HAP-1 (cell line): ENCODE results near the gene LRRC37A.
A peak's percentile ranks its signal among the peaks of the same experiment; 100 is the strongest.
"Not testable (repeated sequence)": the region's sequence is repeated elsewhere in the genome, so short reads cannot be mapped to it uniquely, and the experiment has no call there.

Experiments
- DNase-seq, 2 experiments: peaks; one replicate each; pipeline ENCODE4 v3.0.0-alpha.2; 2016 to 2020; ENCODE audit warnings: low spot score in 2 of 2
- H3K27me3 ChIP-seq: fragments of 250-450 bp; sonication (Bioruptor Pico); 2 replicates; pipeline ENCODE4 v1.5.1; 2020; ENCODE audit warnings: low read depth, mild to moderate bottlenecking, moderate library complexity
- H3K36me3 ChIP-seq: fragments of 250-450 bp; sonication (Bioruptor Pico); replicated peaks from 2 replicates; pipeline ENCODE4 v1.5.1; 2020; ENCODE audit warnings: mild to moderate bottlenecking
- H3K4me1 ChIP-seq: fragments of 250-450 bp; sonication (Bioruptor Pico); 2 replicates; pipeline ENCODE4 v1.5.1; 2020; ENCODE audit warnings: mild to moderate bottlenecking
- H3K4me3 ChIP-seq: fragments of 250-450 bp; sonication (Bioruptor Pico); 2 replicates; pipeline ENCODE4 v1.5.1; 2020; ENCODE audit warnings: mild to moderate bottlenecking, moderate library complexity
- H3K9me3 ChIP-seq: fragments of 250-450 bp; sonication (Bioruptor Pico); 2 replicates; pipeline ENCODE4 v1.5.1; 2020; ENCODE audit warnings: mild to moderate bottlenecking, moderate library complexity
- in situ Hi-C: fragments of 300-500 bp; cut with MboI; formaldehyde crosslinking; loops from 3 replicates; pipeline ENCODE4 v1.14.3; 2020; ENCODE audit warnings: low sequenced_read_pairs, inconsistent platforms, mixed read lengths

The LRRC37A gene

DNA sequence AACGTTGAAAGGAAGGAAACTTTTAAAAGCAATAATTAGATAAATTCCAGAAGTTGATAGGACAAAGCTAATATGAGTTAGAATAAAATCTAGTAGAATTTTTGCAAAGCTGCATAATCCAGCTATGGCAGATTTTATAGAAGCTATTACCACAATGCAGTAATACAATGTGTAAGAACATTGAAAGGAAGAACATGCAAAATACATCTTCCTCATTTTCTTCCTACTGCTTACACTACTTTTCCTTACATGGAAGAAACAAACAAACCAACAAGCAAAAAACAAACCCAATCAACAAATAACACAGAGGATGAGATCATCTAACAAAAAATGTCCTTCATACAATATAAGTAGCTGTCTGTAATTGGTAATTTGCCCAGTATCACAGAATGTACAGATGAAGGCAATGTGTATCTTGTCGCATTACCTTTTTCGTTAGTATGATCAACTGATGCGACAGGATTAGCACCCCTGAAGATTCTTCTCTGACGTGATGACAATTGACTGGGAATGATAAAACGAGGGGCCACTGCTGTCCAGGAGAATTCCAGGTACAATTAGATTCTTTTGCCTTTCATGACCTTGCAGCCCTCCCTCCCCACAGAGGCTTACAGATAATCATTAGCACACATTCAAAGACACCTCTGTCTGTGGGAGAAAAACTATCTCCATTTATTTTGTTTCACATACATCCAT lies 21.2 kb upstream of the LRRC37A start:
- in situ Hi-C loops: loop anchor here (25.0 kb wide), 1 partner anchor 686 kb away; no protein-coding TSS in a partner anchor
- no peak overlapping the region for H3K4me3 ChIP-seq
- no peaks in the 10 kb centered on the region for H3K9me3 ChIP-seq
- H3K27me3 ChIP-seq: no peaks in the 10 kb centered on the region
- DNase-seq: no peak
- no peaks in the 10 kb centered on the region for H3K4me1 ChIP-seq
- no peaks in the 10 kb centered on the region for H3K36me3 ChIP-seq

DNA sequence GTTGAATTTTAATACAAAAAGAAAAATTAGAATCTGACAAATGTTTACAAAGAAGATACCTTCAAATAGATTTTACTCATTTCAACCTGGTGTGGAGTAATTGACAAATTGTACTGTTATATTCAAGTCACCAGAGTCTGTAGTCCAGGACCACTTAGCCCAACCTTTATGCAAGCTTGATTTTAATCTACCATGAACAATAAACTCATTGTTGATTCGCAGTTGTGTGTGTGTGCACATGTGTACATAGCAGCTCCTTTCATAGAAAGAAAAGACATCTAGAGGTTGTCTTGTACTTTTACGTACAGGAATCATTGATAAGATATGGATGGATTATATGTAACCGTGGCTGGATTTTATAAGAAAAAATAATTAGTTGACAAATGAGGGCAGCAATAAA lies 20.7 kb upstream of the LRRC37A start:
- in situ Hi-C loops: loop anchor here (25.0 kb wide), 1 partner anchor 687 kb away; no protein-coding TSS in a partner anchor
- no peaks in the 10 kb centered on the region for H3K9me3 ChIP-seq
- H3K4me1 ChIP-seq: no peaks in the 10 kb centered on the region
- H3K36me3 ChIP-seq: no peaks in the 10 kb centered on the region
- peak in 1 of 2 experiments; percentile 45 for DNase-seq
- H3K27me3 ChIP-seq: no peaks in the 10 kb centered on the region
- H3K4me3 ChIP-seq: no peak overlapping the region

- H3K4me1 ChIP-seq, H3K36me3 ChIP-seq, H3K4me3 ChIP-seq, H3K27me3 ChIP-seq, DNase-seq, in situ Hi-C loops, H3K9me3 ChIP-seq: not testable (repeated sequence)
Measured at GRCh38 chr17:46276728-46277479, 18.0 kb upstream of the LRRC37A start.

DNA sequence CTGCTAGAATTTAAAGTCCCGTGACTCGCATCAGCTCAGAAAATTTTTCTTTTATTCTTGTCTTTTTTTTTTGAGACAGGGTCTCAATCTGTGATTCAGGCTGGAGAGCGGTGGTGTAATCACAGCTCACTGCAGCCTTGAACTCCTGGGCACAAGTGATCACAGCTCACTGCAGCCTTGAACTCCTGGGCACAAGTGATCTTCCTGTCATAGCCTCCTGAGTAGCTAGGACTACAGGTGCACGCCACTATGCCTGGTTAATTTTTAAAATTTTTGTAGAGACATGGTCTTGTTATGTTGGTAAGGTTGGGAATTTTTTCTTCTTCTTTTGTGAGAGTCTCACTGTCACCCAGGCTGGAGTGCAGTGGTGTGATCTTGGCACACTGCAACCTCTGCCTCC lies 13.6 kb upstream of the LRRC37A start:
- DNase-seq, H3K4me3 ChIP-seq, H3K27me3 ChIP-seq, H3K9me3 ChIP-seq, H3K4me1 ChIP-seq, H3K36me3 ChIP-seq, in situ Hi-C loops: not testable (repeated sequence)

DNA sequence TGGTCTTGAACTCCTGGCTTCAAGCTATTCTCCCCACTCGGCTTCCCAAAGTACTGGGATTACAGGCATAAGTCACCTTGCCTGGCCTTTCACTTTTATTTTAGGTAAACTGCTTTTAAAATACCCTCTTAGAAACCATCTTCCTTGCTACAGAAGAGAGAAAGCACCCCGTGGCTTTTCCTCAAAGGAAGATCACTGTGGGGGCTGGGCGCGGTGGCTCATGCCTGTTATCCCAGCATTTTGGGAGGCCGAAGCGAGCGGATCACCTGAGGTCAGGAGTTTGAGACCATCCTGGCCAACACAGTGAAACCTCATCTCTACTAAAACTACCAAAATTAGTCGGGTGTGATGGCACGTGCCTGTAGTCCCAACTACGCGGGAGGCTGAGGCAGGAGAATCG lies 12.3 kb upstream of the LRRC37A start:
- H3K27me3 ChIP-seq, H3K4me1 ChIP-seq, H3K9me3 ChIP-seq, H3K4me3 ChIP-seq, in situ Hi-C loops, H3K36me3 ChIP-seq, DNase-seq: not testable (repeated sequence)

GRCh38 chr17:46284467-46284866 lies 10.5 kb upstream of the LRRC37A start:
- H3K36me3 ChIP-seq, H3K9me3 ChIP-seq, H3K4me1 ChIP-seq, H3K27me3 ChIP-seq, in situ Hi-C loops, H3K4me3 ChIP-seq, DNase-seq: not testable (repeated sequence)

DNA sequence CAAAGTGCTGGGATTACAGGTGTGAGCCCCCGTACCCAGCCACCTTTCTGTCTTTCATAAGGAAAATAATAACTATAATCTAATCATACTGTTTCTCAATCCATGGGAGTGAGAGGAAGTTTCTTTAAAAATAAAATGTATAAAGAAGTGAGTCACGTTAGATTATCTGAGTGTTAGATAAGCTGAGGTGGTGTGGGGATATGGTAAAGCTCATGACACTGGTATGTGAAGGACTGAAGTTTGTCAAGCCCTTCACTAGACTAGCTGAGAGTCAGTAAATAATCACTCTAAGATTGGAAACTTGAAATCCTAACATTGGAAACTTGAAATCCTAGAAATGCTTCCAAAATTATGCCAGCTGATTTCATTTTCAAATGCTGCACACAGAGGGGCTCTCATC lies 9.4 kb upstream of the LRRC37A start:
- DNase-seq, in situ Hi-C loops, H3K4me1 ChIP-seq, H3K4me3 ChIP-seq, H3K27me3 ChIP-seq, H3K9me3 ChIP-seq, H3K36me3 ChIP-seq: not testable (repeated sequence)

GRCh38 chr17:46286764-46287221 lies 8.1 kb upstream of the LRRC37A start:
- H3K36me3 ChIP-seq, H3K4me3 ChIP-seq, H3K4me1 ChIP-seq, in situ Hi-C loops, H3K27me3 ChIP-seq, H3K9me3 ChIP-seq: not testable (repeated sequence)
- peak; percentile 66 to 75 for DNase-seq

GRCh38 chr17:46287587-46287986 lies 7.3 kb upstream of the LRRC37A start:
- H3K9me3 ChIP-seq, H3K4me1 ChIP-seq, DNase-seq, H3K36me3 ChIP-seq, H3K4me3 ChIP-seq, in situ Hi-C loops, H3K27me3 ChIP-seq: not testable (repeated sequence)

- H3K4me1 ChIP-seq, in situ Hi-C loops, H3K27me3 ChIP-seq, H3K9me3 ChIP-seq, DNase-seq, H3K36me3 ChIP-seq, H3K4me3 ChIP-seq: not testable (repeated sequence)
Measured at GRCh38 chr17:46290906-46291546, 3.9 kb upstream of the LRRC37A start.

DNA sequence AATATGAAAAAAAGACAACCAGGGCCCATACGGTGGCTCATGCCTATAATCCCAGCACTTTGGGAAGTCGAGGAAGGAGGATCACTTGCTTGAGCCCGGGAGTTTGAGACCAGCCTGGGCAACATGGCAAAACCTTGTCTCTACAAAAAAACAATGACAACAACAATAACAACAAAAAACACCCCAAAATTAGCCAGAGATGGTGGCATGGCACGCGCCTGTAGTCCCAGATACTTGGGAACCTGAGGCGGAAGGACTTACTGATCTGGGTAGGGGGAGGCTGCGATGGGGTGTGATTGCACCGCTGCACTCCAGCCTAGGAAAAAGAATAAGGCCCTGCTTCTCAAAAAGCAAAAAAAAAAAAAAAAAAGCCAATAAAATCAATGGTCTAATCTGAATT lies 3.3 kb upstream of the LRRC37A start:
- H3K36me3 ChIP-seq, in situ Hi-C loops, H3K27me3 ChIP-seq, H3K4me3 ChIP-seq, H3K4me1 ChIP-seq, H3K9me3 ChIP-seq, DNase-seq: not testable (repeated sequence)

DNA sequence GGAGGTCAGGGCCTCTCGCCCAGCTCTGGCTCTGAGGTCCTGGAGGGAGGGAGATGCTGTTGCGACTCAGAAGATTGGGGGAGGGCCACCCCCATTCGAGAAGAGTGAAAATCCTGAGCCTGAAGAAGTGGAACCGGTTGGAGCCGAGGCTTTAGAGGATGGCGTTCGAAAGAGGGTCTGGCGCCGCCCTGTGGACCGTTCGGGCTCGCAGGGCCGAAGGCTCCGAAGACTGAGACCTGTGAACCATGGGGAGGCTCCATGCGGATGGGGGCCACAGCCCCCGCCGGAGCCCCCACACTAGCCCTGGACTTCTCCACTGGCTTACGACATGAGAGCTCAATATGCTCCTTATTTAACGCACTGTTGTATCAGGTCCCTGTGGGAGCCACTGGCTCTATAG lies 46.3 kb downstream of the LRRC37A start:
- DNase-seq, in situ Hi-C loops: not testable (repeated sequence)

GRCh38 chr17:46342131-46342530 lies 47.2 kb downstream of the LRRC37A start:
- H3K4me1 ChIP-seq, H3K9me3 ChIP-seq, H3K36me3 ChIP-seq, DNase-seq, in situ Hi-C loops, H3K27me3 ChIP-seq, H3K4me3 ChIP-seq: not testable (repeated sequence)

More for the DNA sequence above, 46.3 kb downstream of the LRRC37A start:
- H3K9me3 ChIP-seq, H3K4me1 ChIP-seq, H3K36me3 ChIP-seq, H3K4me3 ChIP-seq, H3K27me3 ChIP-seq: not testable (repeated sequence)

- in situ Hi-C loops, H3K4me3 ChIP-seq, H3K36me3 ChIP-seq, DNase-seq, H3K9me3 ChIP-seq, H3K4me1 ChIP-seq, H3K27me3 ChIP-seq: not testable (repeated sequence)
Measured at GRCh38 chr17:46348345-46348744, 53.4 kb downstream of the LRRC37A start.
